Neural progenitor cell (in vitro differentiated cells): ENCODE data around the gene CFAP299. TPM values are rescaled to one million over a fixed set of nuclear protein-coding genes. Genes with fewer than 3 reads are reported as not detected.

Source experiments
- DNase-seq: peaks from one replicate; pipeline ENCODE4 v3.0.0-alpha.2; 2016; ENCODE audit warnings: low spot score
- H2AFZ ChIP-seq: fragments of 200-600 bp; sonication (generic); replicated peaks from 2 replicates; pipeline ENCODE4 v1.6.1; 2016; ENCODE audit warnings: antibody characterized with exemption
- H3F3A ChIP-seq: fragments of 200-600 bp; sonication (generic); 2 replicates; pipeline ENCODE4 v1.6.1; 2016; ENCODE audit warnings: antibody characterized with exemption, low read depth
- H3K27ac ChIP-seq: fragments of 200-600 bp; sonication (generic); 2 replicates; pipeline ENCODE4 v1.5.1; 2016; ENCODE audit warnings: mild to moderate bottlenecking
- H3K27me3 ChIP-seq: fragments of 200-600 bp; sonication (generic); 2 replicates; pipeline ENCODE4 v1.6.1; 2016; ENCODE audit warnings: mild to moderate bottlenecking, moderate library complexity
- H3K36me3 ChIP-seq: fragments of 200-600 bp; sonication (generic); 2 replicates; pipeline ENCODE4 v1.5.1; 2016
- H3K4me1 ChIP-seq: fragments of 200-600 bp; sonication (generic); 2 replicates; pipeline ENCODE4 v1.6.1; 2016; ENCODE audit warnings: mixed run types
- H3K4me2 ChIP-seq: fragments of 200-600 bp; sonication (generic); 2 replicates; pipeline ENCODE4 v1.6.1; 2016
- H3K4me3 ChIP-seq: fragments of 200-600 bp; sonication (generic); 2 replicates; pipeline ENCODE4 v1.5.1; 2016
- H3K79me2 ChIP-seq: fragments of 200-600 bp; sonication (generic); 2 replicates; pipeline ENCODE4 v1.6.1; 2016; ENCODE audit warnings: low read depth
- H3K9ac ChIP-seq: fragments of 200-600 bp; sonication (generic); 2 replicates; pipeline ENCODE4 v1.6.1; 2016
- H3K9me3 ChIP-seq: fragments of 200-600 bp; sonication (generic); 2 replicates; pipeline ENCODE4 v1.5.1; 2016; ENCODE audit warnings: low read depth
- H4K20me1 ChIP-seq: fragments of 200-600 bp; sonication (generic); 2 replicates; pipeline ENCODE4 v1.6.1; 2016; ENCODE audit warnings: low read depth
- H3K27ac Mint-ChIP-seq: 3 replicates; pipeline ENCODE4 v1.8.0; 2021; ENCODE audit warnings: mixed read lengths
- H3K27me3 Mint-ChIP-seq: 2 replicates; pipeline ENCODE4 v1.8.0; 2022; ENCODE audit warnings: low read depth, mild to moderate bottlenecking, inconsistent platforms, moderate library complexity, mixed read lengths; ENCODE audit not compliant: insufficient read depth
- H3K36me3 Mint-ChIP-seq: 3 replicates; pipeline ENCODE4 v1.8.0; 2021; ENCODE audit warnings: mixed read lengths
- H3K4me1 Mint-ChIP-seq: 3 replicates; pipeline ENCODE4 v1.8.0; 2021; ENCODE audit warnings: mixed read lengths
- H3K4me3 Mint-ChIP-seq: 3 replicates; pipeline ENCODE4 v1.8.0; 2021; ENCODE audit warnings: mild to moderate bottlenecking, moderate library complexity, mixed read lengths
- H3K9me3 Mint-ChIP-seq: 3 replicates; pipeline ENCODE4 v1.8.0; 2020; ENCODE audit warnings: mixed read lengths
- EZH2 ChIP-seq: fragments of 200-600 bp; sonication (generic); IDR thresholded peaks from 2 replicates; pipeline ENCODE4 v1.6.1; 2017; ENCODE audit warnings: antibody characterized with exemption, mild to moderate bottlenecking, moderate library complexity
- EZH2phosphoT487 ChIP-seq: fragments of 200-600 bp; sonication (generic); IDR thresholded peaks from 2 replicates; pipeline ENCODE4 v1.6.1; 2017; ENCODE audit warnings: antibody characterized with exemption
- total RNA-seq: library from RNA; depleted of rRNA; stranded (reverse); fragments of >200 nt; gene quantifications from 2 replicates; pipeline ENCODE4 v1.2.3, GENCODE V29; 2015; ENCODE audit warnings: low replicate concordance
- TF ChIP-seq, protein P1 (sequence below): fragments of 200-600 bp; sonication (generic); IDR thresholded peaks from 2 replicates; pipeline ENCODE4 v1.5.1; 2017; ENCODE audit warnings: antibody characterized with exemption, mild to moderate bottlenecking

The CFAP299 gene
- total RNA-seq, 1 donor from 2014 or later: not detected

DNA sequence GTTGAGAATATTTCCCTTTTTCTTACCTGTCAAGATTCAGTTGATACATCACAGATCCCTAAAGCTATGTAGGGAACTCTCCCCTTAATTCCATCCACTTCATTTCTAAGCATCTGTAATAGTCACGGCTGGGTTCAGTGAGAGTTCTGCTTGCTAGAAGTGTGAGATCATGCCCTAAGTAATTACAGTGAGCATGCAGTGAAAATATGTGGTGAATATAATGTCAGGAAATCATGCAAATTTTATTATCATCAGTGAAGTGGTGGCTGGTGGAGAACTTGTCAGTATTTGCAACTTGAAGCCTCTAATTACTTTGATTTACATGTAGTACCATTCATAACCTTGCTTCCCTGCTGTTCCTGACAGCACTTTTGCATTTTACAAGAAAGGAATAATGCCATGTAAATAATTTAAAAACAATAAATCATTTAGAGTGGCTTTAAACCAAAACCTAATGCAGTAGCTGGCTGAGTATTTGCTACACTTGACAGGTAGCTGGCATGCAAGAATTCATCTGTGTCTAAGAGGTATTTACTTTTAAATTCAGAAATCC lies 28.3 kb upstream of the CFAP299 start:
- TF ChIP-seq, protein P1, sequence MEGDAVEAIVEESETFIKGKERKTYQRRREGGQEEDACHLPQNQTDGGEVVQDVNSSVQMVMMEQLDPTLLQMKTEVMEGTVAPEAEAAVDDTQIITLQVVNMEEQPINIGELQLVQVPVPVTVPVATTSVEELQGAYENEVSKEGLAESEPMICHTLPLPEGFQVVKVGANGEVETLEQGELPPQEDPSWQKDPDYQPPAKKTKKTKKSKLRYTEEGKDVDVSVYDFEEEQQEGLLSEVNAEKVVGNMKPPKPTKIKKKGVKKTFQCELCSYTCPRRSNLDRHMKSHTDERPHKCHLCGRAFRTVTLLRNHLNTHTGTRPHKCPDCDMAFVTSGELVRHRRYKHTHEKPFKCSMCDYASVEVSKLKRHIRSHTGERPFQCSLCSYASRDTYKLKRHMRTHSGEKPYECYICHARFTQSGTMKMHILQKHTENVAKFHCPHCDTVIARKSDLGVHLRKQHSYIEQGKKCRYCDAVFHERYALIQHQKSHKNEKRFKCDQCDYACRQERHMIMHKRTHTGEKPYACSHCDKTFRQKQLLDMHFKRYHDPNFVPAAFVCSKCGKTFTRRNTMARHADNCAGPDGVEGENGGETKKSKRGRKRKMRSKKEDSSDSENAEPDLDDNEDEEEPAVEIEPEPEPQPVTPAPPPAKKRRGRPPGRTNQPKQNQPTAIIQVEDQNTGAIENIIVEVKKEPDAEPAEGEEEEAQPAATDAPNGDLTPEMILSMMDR: no peak
- no peak for TF ChIP-seq EZH2phosphoT487
- no peaks in the 10 kb centered on the region for H4K20me1 ChIP-seq
- H2AFZ ChIP-seq: no peak overlapping the region
- H3K4me1 ChIP-seq: peaks cover 13% of the 10 kb centered on the region
- H3F3A ChIP-seq: no peaks in the 10 kb centered on the region
- no peaks in the 10 kb centered on the region for H3K36me3 Mint-ChIP-seq
- DNase-seq: no peak
- no peaks in the 10 kb centered on the region for H3K27me3 ChIP-seq
- H3K27ac ChIP-seq: no peak overlapping the region
- H3K9me3 Mint-ChIP-seq: no peaks in the 10 kb centered on the region
- H3K9ac ChIP-seq: no peak overlapping the region
- H3K9me3 ChIP-seq: no peaks in the 10 kb centered on the region
- H3K4me1 Mint-ChIP-seq: peaks cover 3% of the 10 kb centered on the region
- no peaks in the 10 kb centered on the region for H3K79me2 ChIP-seq
- H3K27me3 Mint-ChIP-seq: peaks cover 2% of the 10 kb centered on the region
- H3K4me3 Mint-ChIP-seq: no peak overlapping the region
- no peaks in the 10 kb centered on the region for H3K36me3 ChIP-seq
- H3K4me3 ChIP-seq: no peak overlapping the region
- no peak overlapping the region for H3K27ac Mint-ChIP-seq
- H3K4me2 ChIP-seq: no peak overlapping the region

DNA sequence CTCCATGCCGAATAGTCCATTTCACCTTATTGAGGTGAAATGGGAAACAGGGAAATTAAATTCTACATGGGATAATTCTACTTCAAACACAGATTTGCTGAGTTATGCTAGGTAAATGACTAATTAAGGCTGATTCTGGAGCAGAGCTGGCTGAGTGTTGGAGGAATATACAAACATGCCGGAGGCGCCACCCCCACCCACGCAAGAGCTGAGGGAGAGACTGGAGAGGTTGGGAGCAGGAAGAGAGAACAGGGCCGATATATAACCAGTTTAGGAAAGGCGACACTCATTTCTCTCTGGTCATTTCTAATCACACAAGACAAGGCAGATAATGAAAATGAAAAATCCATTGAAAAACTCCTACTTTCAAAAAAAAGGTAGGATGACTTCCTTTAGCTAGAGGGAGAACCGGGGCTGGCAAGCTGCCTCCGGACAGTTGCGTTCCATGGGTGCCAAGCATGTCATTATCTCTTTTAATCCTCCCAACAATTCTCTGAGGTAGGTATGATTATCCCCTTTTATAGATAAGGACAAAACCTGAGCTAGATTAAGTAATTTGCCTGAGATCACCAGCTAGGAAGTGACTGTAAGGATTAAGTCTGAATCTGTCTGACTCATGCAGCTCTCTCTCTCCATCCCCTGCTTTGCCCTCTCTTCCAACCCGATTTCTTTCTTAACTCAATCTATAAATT lies 27.6 kb upstream of the CFAP299 start:
- Histone ChIP-seq H3K36me3 (no peaks in the 10 kb centered on the region), H3K79me2 (no peaks in the 10 kb centered on the region), H3F3A (no peaks in the 10 kb centered on the region), H3K4me3 (no peak overlapping the region), H4K20me1 (no peaks in the 10 kb centered on the region), H2AFZ (no peak overlapping the region), H3K9ac (no peak overlapping the region), H3K4me2 (no peak overlapping the region), H3K27ac (no peak overlapping the region), H3K4me1 (peaks cover 13% of the 10 kb centered on the region), H3K27me3 (no peaks in the 10 kb centered on the region), H3K9me3 (no peaks in the 10 kb centered on the region)
- peak; percentile 36 for DNase-seq
- TF ChIP-seq, protein P1: no peak
- TF ChIP-seq EZH2 (no peak), EZH2phosphoT487 (peak; percentile 66)
- Mint-ChIP-seq H3K4me1 (peaks cover 3% of the 10 kb centered on the region), H3K27me3 (peaks cover 2% of the 10 kb centered on the region), H3K9me3 (no peaks in the 10 kb centered on the region), H3K4me3 (no peak overlapping the region), H3K36me3 (no peaks in the 10 kb centered on the region), H3K27ac (no peak overlapping the region)

- no peak for DNase-seq
- TF ChIP-seq EZH2: no peak
- no peak for TF ChIP-seq EZH2phosphoT487
- TF ChIP-seq, protein P1: no peak
- Histone ChIP-seq H3K36me3 (no peaks in the 10 kb centered on the region), H3F3A (no peaks in the 10 kb centered on the region), H3K27ac (no peak overlapping the region), H3K79me2 (no peaks in the 10 kb centered on the region), H3K4me2 (no peak overlapping the region), H3K27me3 (peaks cover under 1% of the 10 kb centered on the region), H3K4me1 (peaks cover 13% of the 10 kb centered on the region), H3K9me3 (no peaks in the 10 kb centered on the region), H2AFZ (no peak overlapping the region), H3K4me3 (no peak overlapping the region), H3K9ac (no peak overlapping the region), H4K20me1 (no peaks in the 10 kb centered on the region)
- Mint-ChIP-seq H3K36me3 (no peaks in the 10 kb centered on the region), H3K4me1 (peaks cover 3% of the 10 kb centered on the region), H3K9me3 (no peaks in the 10 kb centered on the region), H3K27ac (no peak overlapping the region), H3K27me3 (peaks cover 2% of the 10 kb centered on the region), H3K4me3 (no peak overlapping the region)
Measured at GRCh38 chr4:80308466-80308822, 27.1 kb upstream of the CFAP299 start.
